ENCODE data around the gene EWSR1. TPM values are rescaled to one million over a fixed set of nuclear protein-coding genes. Genes with fewer than 3 reads are reported as not detected.
A peak's percentile ranks its signal among the peaks of the same experiment; 100 is the strongest.

The EWSR1 gene
- total RNA-seq, 1 donor from 2014 or later, result 159 TPM

- intact Hi-C loops (cut with DNase I), result no loop called here
- DNase-seq (no peak), ATAC-seq (no peak)
- Histone ChIP-seq H3K9me3 (no peaks in the 10 kb centered on the region), H3K4me1 (peaks cover 29% of the 10 kb centered on the region), H3K27ac (peak overlapping the region; percentile 38), H3K36me3 (peaks cover 19% of the 10 kb centered on the region), H3K4me3 (no peak overlapping the region), H3K27me3 (ENCODE audit: low read depth) (no peaks in the 10 kb centered on the region)
- no peak for TF ChIP-seq CTCF (IDR thresholded peaks at IDR 0.05)
Measured at GRCh38 chr22:29265929-29266328, 2.1 kb upstream of the EWSR1 start.

GRCh38 chr22:29266564-29267461 is 1.3 kb upstream of the EWSR1 start:
- no peaks in the 10 kb centered on the region for H3K27me3 ChIP-seq (ENCODE audit: low read depth)
- no peak for TF ChIP-seq CTCF (IDR thresholded peaks at IDR 0.05)
- intact Hi-C loops (cut with DNase I), result no loop called here
- peaks cover 19% of the 10 kb centered on the region for H3K36me3 ChIP-seq
- peaks cover 38% of the 10 kb centered on the region for H3K4me1 ChIP-seq
- peak overlapping the region; percentile 100 for H3K27ac ChIP-seq
- H3K4me3 ChIP-seq, result peak overlapping the region; percentile 73
- ATAC-seq (no peak), DNase-seq (no peak)
- no peaks in the 10 kb centered on the region for H3K9me3 ChIP-seq

- H3K4me1 ChIP-seq, result peaks cover 44% of the 10 kb centered on the region
- H3K36me3 ChIP-seq, result peaks cover 25% of the 10 kb centered on the region
- DNase-seq (no peak), ATAC-seq (no peak)
- H3K4me3 ChIP-seq, result peak overlapping the region; percentile 73
- peak overlapping the region; percentile 100 for H3K27ac ChIP-seq
- H3K9me3 ChIP-seq, result no peaks in the 10 kb centered on the region
- intact Hi-C loops (cut with DNase I), result no loop called here
- H3K27me3 ChIP-seq (ENCODE audit: low read depth), result no peaks in the 10 kb centered on the region
- TF ChIP-seq CTCF (IDR thresholded peaks at IDR 0.05), result peak; percentile 17
Measured at GRCh38 chr22:29267462-29267857, 608 bp upstream of the EWSR1 start.

- Histone ChIP-seq H3K27ac (peak overlapping the region; percentile 100), H3K27me3 (ENCODE audit: low read depth) (no peaks in the 10 kb centered on the region), H3K4me1 (peaks cover 53% of the 10 kb centered on the region), H3K36me3 (peaks cover 36% of the 10 kb centered on the region), H3K4me3 (peak overlapping the region; percentile 73), H3K9me3 (no peaks in the 10 kb centered on the region)
- TF ChIP-seq CTCF (IDR thresholded peaks at IDR 0.05), result no peak
- DNase-seq (peak; percentile 75), ATAC-seq (peak; percentile 76 to 79)
- intact Hi-C loops (cut with DNase I), result no loop called here
Measured at GRCh38 chr22:29268511-29269229, 602 bp downstream of the EWSR1 start.

GRCh38 chr22:29269230-29269604 is 1.1 kb downstream of the EWSR1 start:
- DNase-seq (no peak), ATAC-seq (no peak)
- intact Hi-C loops (cut with DNase I), result no loop called here
- H3K9me3 ChIP-seq, result no peaks in the 10 kb centered on the region
- peak overlapping the region; percentile 100 for H3K27ac ChIP-seq
- no peak for TF ChIP-seq CTCF (IDR thresholded peaks at IDR 0.05)
- peaks cover 38% of the 10 kb centered on the region for H3K36me3 ChIP-seq
- peak overlapping the region; percentile 73 for H3K4me3 ChIP-seq
- peaks cover 58% of the 10 kb centered on the region for H3K4me1 ChIP-seq
- H3K27me3 ChIP-seq (ENCODE audit: low read depth), result no peaks in the 10 kb centered on the region
